ENCODE data around the gene USP8. TPM values are rescaled to one million over a fixed set of nuclear protein-coding genes. Genes with fewer than 3 reads are reported as not detected.

Gene USP8
- total RNA-seq, 4 donors from 2014 or later: 37.6 to 170 (median 85.6) TPM

DNA sequence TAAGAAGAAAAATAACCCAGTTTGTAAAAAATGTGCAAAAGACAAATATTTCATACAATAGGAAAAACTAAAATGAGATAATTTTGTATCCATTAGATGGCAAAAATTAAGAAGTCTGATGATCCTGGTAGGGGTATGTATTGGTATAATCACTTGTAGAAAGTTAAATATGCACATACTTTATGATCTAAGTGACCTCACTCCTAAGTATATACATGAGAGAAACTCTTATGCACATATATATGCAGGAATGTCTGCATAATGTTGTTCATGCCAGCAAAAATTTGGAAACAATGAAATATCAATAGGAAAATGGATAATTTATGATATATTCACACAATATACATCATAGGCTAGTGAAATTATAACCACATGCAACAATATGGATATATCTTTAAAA is 88.8 kb downstream of the USP8 start:
- no peak for DNase-seq
- no peak overlapping the region for H3K27ac ChIP-seq
- intact Hi-C loops (cut with DNase I; ENCODE audit: low total_unique reads): no loop called here

GRCh38 chr15:50519740-50520425 is 95.7 kb downstream of the USP8 start:
- TF ChIP-seq CTCF (IDR thresholded peaks at IDR 0.05) (no peak), POLR2A (IDR thresholded peaks at IDR 0.05) (no peak)
- no peaks in the 10 kb centered on the region for H3K36me3 ChIP-seq
- H3K4me3 ChIP-seq: no peak overlapping the region
- peaks cover 0 to 5% of the 10 kb centered on the region in 2 donors for H3K9me3 ChIP-seq
- intact Hi-C loops (cut with DNase I; ENCODE audit: low total_unique reads): no loop called here
- H3K4me1 ChIP-seq: no peaks in the 10 kb centered on the region
- no peak for DNase-seq
- H3K27me3 ChIP-seq: no peaks in the 10 kb centered on the region
- no peak overlapping the region for H3K27ac ChIP-seq

More for the DNA sequence above, 88.8 kb downstream of the USP8 start:
- Histone ChIP-seq H3K4me3 (no peak overlapping the region), H3K4me1 (no peaks in the 10 kb centered on the region), H3K27me3 (no peaks in the 10 kb centered on the region), H3K9me3 (no peaks in the 10 kb centered on the region), H3K36me3 (no peaks in the 10 kb centered on the region)
- no peak for TF ChIP-seq POLR2A (IDR thresholded peaks at IDR 0.05)
- no peak for TF ChIP-seq CTCF (IDR thresholded peaks at IDR 0.05)

GRCh38 chr15:50523851-50524251 is 99.6 kb downstream of the USP8 start:
- DNase-seq: no peak
- Histone ChIP-seq H3K4me1 (no peaks in the 10 kb centered on the region), H3K9me3 (no peaks in the 10 kb centered on the region), H3K27me3 (no peaks in the 10 kb centered on the region), H3K4me3 (no peak overlapping the region), H3K36me3 (no peaks in the 10 kb centered on the region), H3K27ac (no peak overlapping the region)
- intact Hi-C loops (cut with DNase I; ENCODE audit: low total_unique reads): no loop called here
- TF ChIP-seq POLR2A (IDR thresholded peaks at IDR 0.05) (no peak), CTCF (IDR thresholded peaks at IDR 0.05) (no peak)

DNA sequence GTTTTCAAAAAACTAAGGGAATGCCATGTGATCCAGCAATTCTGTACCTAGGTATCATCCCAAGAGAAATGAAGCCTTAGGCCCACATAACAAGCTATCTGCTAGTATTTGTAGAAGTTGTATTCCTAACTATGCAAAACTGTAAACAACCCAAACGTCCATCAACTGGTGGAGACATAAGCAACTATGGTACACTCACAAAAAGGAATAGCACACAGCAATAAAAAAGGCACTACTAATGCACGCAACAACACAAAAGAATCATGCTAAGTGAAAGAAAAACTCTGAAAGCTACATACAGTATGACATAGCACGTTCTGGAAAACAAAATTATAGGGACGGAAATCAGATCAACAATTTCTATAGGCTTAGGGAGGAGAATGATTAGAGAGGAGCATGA is 107.0 kb downstream of the USP8 start:
- H3K9me3 ChIP-seq: no peaks in the 10 kb centered on the region
- TF ChIP-seq POLR2A (IDR thresholded peaks at IDR 0.05) (no peak), CTCF (IDR thresholded peaks at IDR 0.05) (no peak)
- H3K36me3 ChIP-seq: no peaks in the 10 kb centered on the region
- H3K4me3 ChIP-seq: no peak overlapping the region
- DNase-seq: no peak
- no peaks in the 10 kb centered on the region for H3K27me3 ChIP-seq
- H3K4me1 ChIP-seq: no peaks in the 10 kb centered on the region
- intact Hi-C loops (cut with DNase I; ENCODE audit: low total_unique reads): no loop called here
- no peak overlapping the region for H3K27ac ChIP-seq

- no peak overlapping the region for H3K4me3 ChIP-seq
- H3K4me1 ChIP-seq: no peaks in the 10 kb centered on the region
- no peak for TF ChIP-seq POLR2A (IDR thresholded peaks at IDR 0.05)
- no peak for TF ChIP-seq CTCF (IDR thresholded peaks at IDR 0.05)
- intact Hi-C loops (cut with DNase I; ENCODE audit: low total_unique reads): no loop called here
- no peak for DNase-seq
- H3K27ac ChIP-seq: no peak overlapping the region
- no peaks in the 10 kb centered on the region for H3K9me3 ChIP-seq
- H3K36me3 ChIP-seq: no peaks in the 10 kb centered on the region
- no peaks in the 10 kb centered on the region for H3K27me3 ChIP-seq
Measured at GRCh38 chr15:50531766-50532165, 107.6 kb downstream of the USP8 start.
